Stomach (tissue), 4 donors: ENCODE measurements around the gene ADD3.

ENCODE experiments used
- POLR2AphosphoS5 ChIP-seq, 3 donors: sonication (generic); formaldehyde crosslinking; IDR thresholded peaks; one replicate each; pipeline ENCODE4 v1.6.1; 2016; ENCODE audit warnings: antibody characterized with exemption in 3 of 3
- TF ChIP-seq, protein P1 (sequence below), 7 experiments: fragments of 450-650 bp in 4 of 7; fragments of 200-600 bp in 3 of 7; sonication (generic) in 3 of 7; IDR thresholded peaks; one replicate each; pipeline ENCODE4 v1.5.1; 2016 to 2019; ENCODE audit warnings: antibody characterized with exemption in 7 of 7, control low read depth in 2 of 7, mild to moderate bottlenecking in 1 of 7

DNA sequence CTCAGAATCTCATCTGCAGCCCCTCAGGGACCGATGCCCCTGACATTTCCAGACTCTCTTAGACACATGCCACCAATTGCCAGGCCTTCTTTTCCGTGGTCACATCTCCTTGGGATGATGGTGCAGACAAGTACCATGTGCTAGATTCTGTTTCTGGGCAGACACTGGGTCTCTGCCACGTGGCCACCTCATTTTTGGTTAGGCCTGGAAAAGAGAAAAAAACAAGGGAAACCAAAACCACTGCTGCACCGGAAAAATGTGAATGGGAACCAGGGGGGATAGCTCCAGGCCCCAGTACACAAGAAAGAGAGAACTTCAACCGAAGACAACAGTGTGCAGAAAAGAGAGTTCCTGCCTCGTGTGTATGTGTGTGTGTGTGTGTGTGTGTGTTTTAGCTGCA lies 176.6 kb downstream of the ADD3 start:
- TF ChIP-seq POLR2AphosphoS5 (IDR thresholded peaks at IDR 0.05), result no peak
- TF ChIP-seq, protein P1, sequence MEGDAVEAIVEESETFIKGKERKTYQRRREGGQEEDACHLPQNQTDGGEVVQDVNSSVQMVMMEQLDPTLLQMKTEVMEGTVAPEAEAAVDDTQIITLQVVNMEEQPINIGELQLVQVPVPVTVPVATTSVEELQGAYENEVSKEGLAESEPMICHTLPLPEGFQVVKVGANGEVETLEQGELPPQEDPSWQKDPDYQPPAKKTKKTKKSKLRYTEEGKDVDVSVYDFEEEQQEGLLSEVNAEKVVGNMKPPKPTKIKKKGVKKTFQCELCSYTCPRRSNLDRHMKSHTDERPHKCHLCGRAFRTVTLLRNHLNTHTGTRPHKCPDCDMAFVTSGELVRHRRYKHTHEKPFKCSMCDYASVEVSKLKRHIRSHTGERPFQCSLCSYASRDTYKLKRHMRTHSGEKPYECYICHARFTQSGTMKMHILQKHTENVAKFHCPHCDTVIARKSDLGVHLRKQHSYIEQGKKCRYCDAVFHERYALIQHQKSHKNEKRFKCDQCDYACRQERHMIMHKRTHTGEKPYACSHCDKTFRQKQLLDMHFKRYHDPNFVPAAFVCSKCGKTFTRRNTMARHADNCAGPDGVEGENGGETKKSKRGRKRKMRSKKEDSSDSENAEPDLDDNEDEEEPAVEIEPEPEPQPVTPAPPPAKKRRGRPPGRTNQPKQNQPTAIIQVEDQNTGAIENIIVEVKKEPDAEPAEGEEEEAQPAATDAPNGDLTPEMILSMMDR (IDR thresholded peaks at IDR 0.05), result no peak
